ENCODE measurements around the gene DENND11. TPM values are rescaled to one million over a fixed set of nuclear protein-coding genes. Genes with fewer than 3 reads are reported as not detected.

DENND11 gene
- total RNA-seq, 4 donors from 2014 or later, result 4.9 to 8.2 (median 6.7) TPM

- in situ Hi-C loops (cut with MboI; ENCODE audit: low sequenced_read_pairs in 4 of 4), result no loop called here
- DNase-seq, result no peak
- H3K27me3 ChIP-seq, result no peaks in the 10 kb centered on the region
- H3K4me1 ChIP-seq, result peaks cover 5 to 10% of the 10 kb centered on the region in 2 donors
- intact Hi-C loops (cut with DNase I; ENCODE audit: low total_unique reads), result no loop called here
- no peaks in the 10 kb centered on the region for H3K9me3 ChIP-seq
- no peak overlapping the region for H3K4me3 ChIP-seq
- peaks cover 0 to 15% of the 10 kb centered on the region in 2 donors for H3K36me3 ChIP-seq
- ATAC-seq, result no peak
- no peak overlapping the region for H3K27ac ChIP-seq
- TF ChIP-seq POLR2A (IDR thresholded peaks at IDR 0.05) (no peak), CTCF (IDR thresholded peaks at IDR 0.05 in 4 of 5, conservative IDR thresholded peaks at IDR 0.05 in 1 of 5) (no peak)
These were observed 13.9 kb downstream of the DENND11 start for GRCh38 chr7:141688043-141688442.

- intact Hi-C loops (cut with DNase I; ENCODE audit: low total_unique reads), result no loop called here
- H3K36me3 ChIP-seq, result peaks cover 0 to 22% of the 10 kb centered on the region in 2 donors
- DNase-seq, result no peak
- H3K4me3 ChIP-seq, result no peak overlapping the region
- H3K27me3 ChIP-seq, result no peaks in the 10 kb centered on the region
- in situ Hi-C loops (cut with MboI; ENCODE audit: low sequenced_read_pairs in 4 of 4), result no loop called here
- no peak overlapping the region for H3K27ac ChIP-seq
- H3K9me3 ChIP-seq, result no peaks in the 10 kb centered on the region
- peaks cover 5 to 10% of the 10 kb centered on the region in 2 donors for H3K4me1 ChIP-seq
- ATAC-seq, result no peak
- no peak for TF ChIP-seq POLR2A (IDR thresholded peaks at IDR 0.05)
- TF ChIP-seq CTCF (IDR thresholded peaks at IDR 0.05 in 4 of 5, conservative IDR thresholded peaks at IDR 0.05 in 1 of 5), result no peak
These were observed 15.3 kb downstream of the DENND11 start for GRCh38 chr7:141686670-141687069.

- no peak for TF ChIP-seq CTCF (IDR thresholded peaks at IDR 0.05 in 4 of 5, conservative IDR thresholded peaks at IDR 0.05 in 1 of 5)
- TF ChIP-seq POLR2A (IDR thresholded peaks at IDR 0.05), result no peak
- no peak overlapping the region for H3K27ac ChIP-seq
- no peaks in the 10 kb centered on the region for H3K9me3 ChIP-seq
- H3K4me1 ChIP-seq, result peaks cover 2 to 10% of the 10 kb centered on the region in 2 donors
- in situ Hi-C loops (cut with MboI; ENCODE audit: low sequenced_read_pairs in 4 of 4) (no loop called here), intact Hi-C loops (cut with DNase I; ENCODE audit: low total_unique reads) (no loop called here)
- ATAC-seq (no peak), DNase-seq (no peak)
- no peaks in the 10 kb centered on the region for H3K27me3 ChIP-seq
- no peak overlapping the region for H3K4me3 ChIP-seq
- peaks cover 0 to 22% of the 10 kb centered on the region in 2 donors for H3K36me3 ChIP-seq
These were observed 15.9 kb downstream of the DENND11 start for GRCh38 chr7:141686074-141686473.

GRCh38 chr7:141685285-141686023, 16.5 kb downstream of the DENND11 start:
- in situ Hi-C loops (cut with MboI; ENCODE audit: low sequenced_read_pairs in 4 of 4), result no loop called here
- ATAC-seq (peak; percentile 76 to 93), DNase-seq (peak; percentile 39 to 58)
- peaks cover 0 to 23% of the 10 kb centered on the region in 2 donors for H3K36me3 ChIP-seq
- intact Hi-C loops (cut with DNase I; ENCODE audit: low total_unique reads), result no loop called here
- peaks cover 0 to 10% of the 10 kb centered on the region in 2 donors for H3K4me1 ChIP-seq
- H3K4me3 ChIP-seq, result no peak overlapping the region
- TF ChIP-seq POLR2A (IDR thresholded peaks at IDR 0.05), result no peak
- TF ChIP-seq CTCF (IDR thresholded peaks at IDR 0.05 in 4 of 5, conservative IDR thresholded peaks at IDR 0.05 in 1 of 5), result no peak
- no peaks in the 10 kb centered on the region for H3K9me3 ChIP-seq
- H3K27ac ChIP-seq, result peak overlapping the region in 1 of 4 donors; percentile 34
- H3K27me3 ChIP-seq, result no peaks in the 10 kb centered on the region
